ENCODE results near the gene NLRP3.

GRCh38 chr1:247401310-247402119, 14.5 kb upstream of the NLRP3 start:
- TF ChIP-seq EZH2 (IDR thresholded peaks at IDR 0.05; ENCODE audit: borderline replicate concordance) = no peak
- TF ChIP-seq CTCF (IDR thresholded peaks at IDR 0.05; ENCODE audit: poor library complexity) = no peak
